HUES6 (cell line): ENCODE results near the gene CADM2.

Source experiments
- H3K27ac ChIP-seq: 2 replicates; pipeline ENCODE4 v1.7.0; 2013; ENCODE audit warnings: low read depth, mild to moderate bottlenecking, low read length, inconsistent platforms
- H3K27me3 ChIP-seq: 2 replicates; pipeline ENCODE4 v1.6.1; 2013; ENCODE audit warnings: low read length; ENCODE audit not compliant: control insufficient read depth, insufficient read depth
- H3K36me3 ChIP-seq: 2 replicates; pipeline ENCODE4 v1.6.1; 2013; ENCODE audit warnings: low read length; ENCODE audit not compliant: control insufficient read depth, insufficient read depth
- H3K4me1 ChIP-seq: 2 replicates; pipeline ENCODE4 v1.6.1; 2013; ENCODE audit warnings: low read length; ENCODE audit not compliant: control insufficient read depth, insufficient read depth
- H3K4me3 ChIP-seq: 2 replicates; pipeline ENCODE4 v1.5.1; 2013; ENCODE audit warnings: low read depth, low read length
- H3K9ac ChIP-seq: one replicate; pipeline ENCODE4 v1.6.1; 2013; ENCODE audit warnings: mild to moderate bottlenecking, low read length
- H3K9me3 ChIP-seq: 2 replicates; pipeline ENCODE4 v1.6.1; 2013; ENCODE audit warnings: low read depth, low read length; ENCODE audit not compliant: control insufficient read depth, insufficient read depth

The CADM2 gene

DNA sequence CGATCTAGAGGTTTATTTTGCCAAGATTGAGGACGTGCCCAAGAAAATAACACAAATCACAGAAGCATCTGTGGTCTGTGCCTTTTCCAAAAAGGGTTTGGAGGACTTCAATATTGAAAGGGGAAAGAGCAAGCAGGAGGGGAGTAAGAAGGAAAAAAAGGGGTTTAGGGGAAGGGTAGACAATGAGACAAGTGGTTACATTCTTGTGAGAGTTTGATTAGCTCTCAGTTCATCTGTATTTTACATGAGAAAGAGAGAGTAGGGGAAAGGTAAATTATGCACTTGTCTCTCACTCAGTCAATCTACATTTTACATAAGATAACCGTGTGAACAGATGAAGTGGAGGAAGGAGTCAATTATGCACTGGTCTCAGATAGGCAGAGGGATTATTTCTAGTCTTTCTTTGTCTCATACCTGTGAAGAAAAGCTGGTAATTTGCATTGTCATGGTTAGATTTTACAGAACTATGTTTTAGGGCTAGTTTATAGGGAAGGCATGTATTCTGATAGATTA is 931.3 kb downstream of the CADM2 start:
- no peaks in the 10 kb centered on the region for H3K36me3 ChIP-seq
- peaks cover 6% of the 10 kb centered on the region for H3K9me3 ChIP-seq
- peaks cover 14% of the 10 kb centered on the region for H3K4me1 ChIP-seq
- H3K27me3 ChIP-seq = no peaks in the 10 kb centered on the region
- no peak overlapping the region for H3K27ac ChIP-seq
- no peak overlapping the region for H3K4me3 ChIP-seq
- no peak overlapping the region for H3K9ac ChIP-seq

GRCh38 chr3:85903434-85903833 is 944.6 kb downstream of the CADM2 start:
- Histone ChIP-seq H3K27ac (no peak overlapping the region), H3K4me3 (no peak overlapping the region), H3K27me3 (no peaks in the 10 kb centered on the region), H3K9me3 (0 out of 2 replicates have a peak, but pooled peaks cover 2% of the 10 kb centered on the region), H3K4me1 (peaks cover 3% of the 10 kb centered on the region; the same call in 1 of the 2 replicates), H3K9ac (no peak overlapping the region), H3K36me3 (no peaks in the 10 kb centered on the region)

- no peak overlapping the region for H3K9ac ChIP-seq
- H3K27me3 ChIP-seq = no peaks in the 10 kb centered on the region
- no peaks in the 10 kb centered on the region for H3K9me3 ChIP-seq
- no peaks in the 10 kb centered on the region for H3K4me1 ChIP-seq
- no peak overlapping the region for H3K4me3 ChIP-seq
- no peak overlapping the region for H3K27ac ChIP-seq
- no peaks in the 10 kb centered on the region for H3K36me3 ChIP-seq
Observed at GRCh38 chr3:85912980-85913379, 954.2 kb downstream of the CADM2 start.

GRCh38 chr3:85922374-85922773 is 963.6 kb downstream of the CADM2 start:
- Histone ChIP-seq H3K27me3 (no peaks in the 10 kb centered on the region), H3K9ac (no peak overlapping the region), H3K4me1 (no peaks in the 10 kb centered on the region), H3K4me3 (no peak overlapping the region), H3K36me3 (no peaks in the 10 kb centered on the region), H3K9me3 (no peaks in the 10 kb centered on the region), H3K27ac (no peak overlapping the region)

GRCh38 chr3:85930718-85931117 is 971.9 kb downstream of the CADM2 start:
- no peak overlapping the region for H3K27ac ChIP-seq
- H3K4me1 ChIP-seq = peaks cover 13% of the 10 kb centered on the region
- H3K4me3 ChIP-seq = no peak overlapping the region
- no peaks in the 10 kb centered on the region for H3K36me3 ChIP-seq
- H3K9ac ChIP-seq = no peak overlapping the region
- H3K27me3 ChIP-seq = no peaks in the 10 kb centered on the region
- H3K9me3 ChIP-seq = no peaks in the 10 kb centered on the region

- no peaks in the 10 kb centered on the region for H3K9me3 ChIP-seq
Observed at GRCh38 chr3:85933326-85933725, 974.5 kb downstream of the CADM2 start.

DNA sequence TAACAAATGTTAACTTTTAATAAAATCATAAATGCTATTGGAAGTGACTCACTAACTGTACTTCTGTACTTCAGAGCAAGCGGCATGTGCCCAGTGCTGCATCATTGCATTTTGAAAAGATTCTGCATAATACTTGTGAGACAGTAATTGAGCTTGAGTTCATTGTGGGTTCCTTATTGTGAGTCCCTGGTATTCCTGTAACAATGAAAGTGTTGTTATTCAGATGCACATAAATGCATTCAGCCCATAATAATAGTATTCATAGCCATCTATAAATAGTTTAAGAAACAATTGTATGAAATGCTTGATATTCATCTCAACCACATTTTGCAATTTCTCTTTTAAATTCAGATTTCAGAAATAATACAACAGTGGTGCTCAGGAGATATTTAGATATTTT is 976.4 kb downstream of the CADM2 start:
- Histone ChIP-seq H3K4me3 (no peak overlapping the region), H3K27ac (no peak overlapping the region), H3K9ac (no peak overlapping the region), H3K36me3 (no peaks in the 10 kb centered on the region), H3K4me1 (peaks cover 19% of the 10 kb centered on the region), H3K27me3 (no peaks in the 10 kb centered on the region), H3K9me3 (no peaks in the 10 kb centered on the region)

More at GRCh38 chr3:85933326-85933725, 974.5 kb downstream of the CADM2 start:
- no peak overlapping the region for H3K27ac ChIP-seq
- H3K9ac ChIP-seq = no peak overlapping the region
- H3K4me1 ChIP-seq = peaks cover 13% of the 10 kb centered on the region
- no peaks in the 10 kb centered on the region for H3K36me3 ChIP-seq
- H3K27me3 ChIP-seq = no peaks in the 10 kb centered on the region
- no peak overlapping the region for H3K4me3 ChIP-seq

DNA sequence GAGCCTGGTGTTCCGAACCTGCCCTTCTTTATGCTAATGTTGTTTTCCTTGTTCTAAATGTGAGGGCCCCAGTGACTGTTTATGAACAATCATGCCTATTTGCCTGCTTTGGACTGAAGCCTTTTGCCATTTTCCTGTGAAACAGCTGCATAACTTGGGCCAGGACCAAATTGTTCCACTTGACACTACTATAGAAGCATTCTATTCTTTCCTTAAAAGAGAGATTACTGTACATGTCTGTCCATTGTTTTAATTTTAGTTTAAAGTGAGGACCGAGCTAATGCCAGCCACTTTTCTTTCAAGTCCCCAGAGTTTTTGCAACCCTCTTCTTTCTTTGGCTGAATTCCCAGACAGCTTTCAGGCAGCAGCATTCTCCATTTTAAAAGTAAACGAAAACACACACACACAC is 980.3 kb downstream of the CADM2 start:
- H3K4me3 ChIP-seq = no peak overlapping the region
- no peak overlapping the region for H3K9ac ChIP-seq
- no peaks in the 10 kb centered on the region for H3K27me3 ChIP-seq
- 0 out of 2 replicates have a peak overlapping the region, but pooled peaks have one; percentile 30 for H3K27ac ChIP-seq
- H3K9me3 ChIP-seq = no peaks in the 10 kb centered on the region
- no peaks in the 10 kb centered on the region for H3K36me3 ChIP-seq
- H3K4me1 ChIP-seq = peaks cover 15% of the 10 kb centered on the region

- H3K9ac ChIP-seq = no peak overlapping the region
- no peaks in the 10 kb centered on the region for H3K36me3 ChIP-seq
- H3K27ac ChIP-seq = no peak overlapping the region
- no peaks in the 10 kb centered on the region for H3K9me3 ChIP-seq
- H3K4me1 ChIP-seq = no peaks in the 10 kb centered on the region
- no peak overlapping the region for H3K4me3 ChIP-seq
- H3K27me3 ChIP-seq = no peaks in the 10 kb centered on the region
Observed at GRCh38 chr3:85950435-85950834, 991.6 kb downstream of the CADM2 start.

GRCh38 chr3:85960793-85961192 is 1002.0 kb downstream of the CADM2 start:
- Histone ChIP-seq H3K4me1 (no peaks in the 10 kb centered on the region), H3K9ac (no peak overlapping the region), H3K27me3 (no peaks in the 10 kb centered on the region)

GRCh38 chr3:85977615-85978338 is 1019.0 kb downstream of the CADM2 start:
- Histone ChIP-seq H3K27me3 (no peaks in the 10 kb centered on the region), H3K27ac (no peak overlapping the region), H3K9me3 (no peaks in the 10 kb centered on the region), H3K4me1 (no peaks in the 10 kb centered on the region), H3K9ac (no peak overlapping the region), H3K4me3 (no peak overlapping the region), H3K36me3 (no peaks in the 10 kb centered on the region)

More at GRCh38 chr3:85960793-85961192, 1002.0 kb downstream of the CADM2 start:
- Histone ChIP-seq H3K27ac (no peak overlapping the region), H3K9me3 (no peaks in the 10 kb centered on the region), H3K36me3 (no peaks in the 10 kb centered on the region), H3K4me3 (no peak overlapping the region)
